RWPE1 (cell line): ENCODE data around the gene FREM2.

ENCODE experiments used
- CTCF ChIA-PET: fragments of 350-600 bp; sonication (Branson Sonifier 250); formaldehyde crosslinking; extraction: SDS; loops from one replicate; lab custom pipeline; 2021; lab: Yijun Ruan, JAX
- POLR2A ChIA-PET: fragments of 400-600 bp; formaldehyde crosslinking; extraction: SDS; loops from one replicate; lab custom pipeline; 2020; ENCODE audit warnings: antibody characterized with exemption; ENCODE audit not compliant: low non-redundant PET; lab: Yijun Ruan, JAX
- DNase-seq: peaks from one replicate; pipeline ENCODE4 v3.0.0; 2012; ENCODE audit warnings: low spot score
- H3K27ac ChIP-seq: fragments of 450-650 bp; 2 replicates; pipeline ENCODE4 v1.5.1; 2017
- CTCF ChIP-seq: fragments of 450-650 bp; conservative IDR thresholded peaks from 2 replicates; pipeline ENCODE4 v1.5.1; 2017; ENCODE audit warnings: low read depth, mild to moderate bottlenecking

Gene FREM2

GRCh38 chr13:38821770-38822551 lies 135.1 kb downstream of the FREM2 start:
- ChIA-PET POLR2A (no interaction called here), CTCF (interaction anchor here (0.7 kb wide), 1 partner anchor 8 kb away, joined by 3 read pairs; no protein-coding TSS in a partner anchor)
- no peak for DNase-seq

GRCh38 chr13:38824342-38824741 lies 137.5 kb downstream of the FREM2 start:
- DNase-seq, result no peak
- ChIA-PET POLR2A (no interaction called here), CTCF (interaction anchor here (1.0 kb wide), 1 partner anchor 44 kb away, joined by 4 read pairs; no protein-coding TSS in a partner anchor)
- TF ChIP-seq CTCF, result no peak
- H3K27ac ChIP-seq, result no peak overlapping the region

More at GRCh38 chr13:38821770-38822551, 135.1 kb downstream of the FREM2 start:
- no peak for TF ChIP-seq CTCF
- no peak overlapping the region for H3K27ac ChIP-seq

GRCh38 chr13:38826182-38826813 lies 139.4 kb downstream of the FREM2 start:
- ChIA-PET POLR2A (no interaction called here), CTCF (no interaction called here)
- no peak for TF ChIP-seq CTCF

GRCh38 chr13:38830442-38831045 lies 143.7 kb downstream of the FREM2 start:
- no peak for TF ChIP-seq CTCF
- H3K27ac ChIP-seq, result no peak overlapping the region
- POLR2A ChIA-PET, result no interaction called here
- CTCF ChIA-PET, result no interaction called here
- DNase-seq, result no peak

More at GRCh38 chr13:38826182-38826813, 139.4 kb downstream of the FREM2 start:
- no peak for DNase-seq
- H3K27ac ChIP-seq, result no peak overlapping the region

- ChIA-PET POLR2A (no interaction called here), CTCF (interaction anchor here (0.6 kb wide), 1 partner anchor 122 kb away, joined by 3 read pairs; no protein-coding TSS in a partner anchor)
- no peak for TF ChIP-seq CTCF
- DNase-seq, result no peak
- H3K27ac ChIP-seq, result no peak overlapping the region
Measured at GRCh38 chr13:38844581-38844980, 157.7 kb downstream of the FREM2 start.

- DNase-seq, result no peak
- TF ChIP-seq CTCF, result no peak
- POLR2A ChIA-PET, result no interaction called here
- H3K27ac ChIP-seq, result no peak overlapping the region
- CTCF ChIA-PET, result interaction anchor here (0.6 kb wide), 1 partner anchor 1444 kb away, joined by 3 read pairs; no protein-coding TSS in a partner anchor
Measured at GRCh38 chr13:38848360-38848759, 161.5 kb downstream of the FREM2 start.
